Neural cell (in vitro differentiated cells): ENCODE measurements around the gene KIF21B. TPM values are rescaled to one million over a fixed set of nuclear protein-coding genes. Genes with fewer than 3 reads are reported as not detected.

ENCODE experiments used
- H2AFZ ChIP-seq: fragments of 200-600, 300-800 bp; sonication (generic), shearing (Covaris generic); 2 replicates; pipeline ENCODE4 v1.6.0; 2014; ENCODE audit warnings: low read depth, mild to moderate bottlenecking, antibody characterized with exemption, low read length, moderate library complexity
- H3F3A ChIP-seq: fragments of 200-600 bp; shearing (Covaris generic); 2 replicates; pipeline ENCODE4 v1.6.1; 2016; ENCODE audit warnings: mild to moderate bottlenecking, moderate library complexity, mixed read lengths, antibody characterized with exemption, low read length; ENCODE audit not compliant: insufficient read depth, poor library complexity, severe bottlenecking
- H3K27ac ChIP-seq: fragments of 200-600, 300-800 bp; sonication (generic), shearing (Covaris generic); 2 replicates; pipeline ENCODE4 v1.5.1; 2014; ENCODE audit warnings: mild to moderate bottlenecking, low read length, moderate library complexity
- H3K27me3 ChIP-seq: fragments of 300-800, 200-600 bp; sonication (generic), shearing (Covaris generic); 2 replicates; pipeline ENCODE4 v1.6.0; 2014; ENCODE audit warnings: mild to moderate bottlenecking, low read depth, low read length, moderate library complexity; ENCODE audit not compliant: insufficient read depth
- H3K36me3 ChIP-seq: fragments of 300-800, 200-600 bp; sonication (generic), shearing (Covaris generic); 2 replicates; pipeline ENCODE4 v1.5.1; 2014; ENCODE audit warnings: mild to moderate bottlenecking, antibody characterized with exemption, low read length, moderate library complexity; ENCODE audit not compliant: insufficient read depth
- H3K4me2 ChIP-seq: fragments of 300-800, 200-600 bp; sonication (generic), shearing (Covaris generic); 2 replicates; pipeline ENCODE4 v1.6.0; 2014; ENCODE audit warnings: mild to moderate bottlenecking, low read length
- H3K4me3 ChIP-seq: fragments of 300-800, 200-600 bp; sonication (generic), shearing (Covaris generic); 2 replicates; pipeline ENCODE4 v1.5.1; 2014; ENCODE audit warnings: mild to moderate bottlenecking, low read length, moderate library complexity
- H3K79me2 ChIP-seq: fragments of 200-600 bp; shearing (Covaris generic); replicated peaks from 2 replicates; pipeline ENCODE4 v1.6.0; 2014; ENCODE audit warnings: mild to moderate bottlenecking, low read length, moderate library complexity; ENCODE audit not compliant: insufficient read depth
- H3K9ac ChIP-seq: fragments of 300-800, 200-600 bp; sonication (generic), shearing (Covaris generic); 2 replicates; pipeline ENCODE4 v1.6.1; 2016; ENCODE audit warnings: mild to moderate bottlenecking, low read length, mixed read lengths
- H3K9me2 ChIP-seq: fragments of 200-600 bp; shearing (Covaris generic); 2 replicates; pipeline ENCODE4 v1.6.1; 2016; ENCODE audit warnings: mild to moderate bottlenecking, low read length, mixed read lengths; ENCODE audit not compliant: insufficient read depth
- H3K9me3 ChIP-seq: fragments of 200-600, 300-800 bp; sonication (generic), shearing (Covaris generic); 2 replicates; pipeline ENCODE4 v1.6.1; 2016; ENCODE audit warnings: mild to moderate bottlenecking, mixed run types, low read length, moderate library complexity, mixed read lengths
- H4K20me1 ChIP-seq: fragments of 200-600 bp; shearing (Covaris generic); 2 replicates; pipeline ENCODE4 v1.6.1; 2016; ENCODE audit warnings: mild to moderate bottlenecking, mixed run types; ENCODE audit not compliant: insufficient read depth
- EP300 ChIP-seq: fragments of 450-650 bp; conservative IDR thresholded peaks from 2 replicates; pipeline ENCODE4 v1.6.1; 2014; ENCODE audit warnings: antibody characterized with exemption, mild to moderate bottlenecking, moderate library complexity; ENCODE audit not compliant: poor library complexity, severe bottlenecking
- EZH2 ChIP-seq: fragments of 200-600, 300-800 bp; shearing (Covaris generic), sonication (generic); IDR thresholded peaks from 2 replicates; pipeline ENCODE4 v1.6.1; 2014; ENCODE audit warnings: antibody characterized with exemption, low read length, borderline replicate concordance, mild to moderate bottlenecking; ENCODE audit not compliant: insufficient read depth, poor library complexity, severe bottlenecking
- MXI1 ChIP-seq: fragments of 450-650 bp; conservative IDR thresholded peaks from 2 replicates; pipeline ENCODE4 v1.6.1; 2014; ENCODE audit warnings: antibody characterized with exemption, mild to moderate bottlenecking; ENCODE audit not compliant: poor library complexity, severe bottlenecking
- POLR2AphosphoS5 ChIP-seq: IDR thresholded peaks from 2 replicates; pipeline ENCODE4 v1.6.1; 2012
- RAD21 ChIP-seq: fragments of 450-650 bp; conservative IDR thresholded peaks from 2 replicates; pipeline ENCODE4 v1.6.1; 2014; ENCODE audit warnings: antibody characterized with exemption, mild to moderate bottlenecking, moderate library complexity
- SMC3 ChIP-seq: fragments of 450-650 bp; conservative IDR thresholded peaks from 2 replicates; pipeline ENCODE4 v1.6.1; 2014; ENCODE audit warnings: antibody characterized with exemption, mild to moderate bottlenecking, moderate library complexity; ENCODE audit not compliant: poor library complexity
- TAF1 ChIP-seq: IDR thresholded peaks from 2 replicates; pipeline ENCODE4 v1.6.1; 2012; ENCODE audit warnings: low read depth
- polyA plus RNA-seq: library from polyadenylated mRNA; depleted of rRNA; stranded (reverse); fragments of >200 nt; gene quantifications from 2 replicates; pipeline ENCODE4 v1.2.3, GENCODE V29; 2014
- TF ChIP-seq, protein P1 (sequence below): fragments of 450-650 bp; IDR thresholded peaks from 2 replicates; pipeline ENCODE4 v1.5.1; 2014; ENCODE audit warnings: antibody characterized with exemption, mild to moderate bottlenecking, moderate library complexity; ENCODE audit not compliant: poor library complexity, severe bottlenecking
- TF ChIP-seq, protein P2 (sequence below): IDR thresholded peaks from 2 replicates; pipeline ENCODE4 v1.6.1; 2012; ENCODE audit warnings: borderline replicate concordance

KIF21B gene
- polyA plus RNA-seq, 1 donor from 2014 or later = 53.7 TPM

DNA sequence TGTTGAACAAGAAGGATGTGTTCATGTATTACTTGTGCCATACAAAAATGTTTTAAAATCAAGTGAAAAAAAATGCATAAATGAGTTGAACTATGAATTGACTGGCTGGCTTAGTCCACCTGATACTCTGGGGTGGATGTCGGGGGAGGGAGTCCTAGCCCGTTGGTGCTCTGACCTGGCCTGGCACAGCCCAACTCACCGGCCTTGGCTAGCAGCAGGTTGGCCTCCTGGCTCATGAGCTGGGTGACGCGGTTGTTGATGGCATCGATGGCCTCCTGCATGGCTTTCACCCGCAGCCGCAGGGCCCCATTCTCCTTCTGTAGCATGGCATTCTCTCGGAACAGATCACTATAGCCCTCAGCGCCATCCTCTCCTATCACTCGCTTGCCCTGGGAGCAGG lies 21.6 kb downstream of the KIF21B start:
- H3K27me3 ChIP-seq = no peaks in the 10 kb centered on the region
- no peak overlapping the region for H3K9ac ChIP-seq
- no peak for TF ChIP-seq TAF1
- TF ChIP-seq SMC3 = no peak
- no peak for TF ChIP-seq RAD21
- TF ChIP-seq POLR2AphosphoS5 = no peak
- TF ChIP-seq MXI1 = no peak
- TF ChIP-seq EP300 = no peak
- TF ChIP-seq, protein P1, sequence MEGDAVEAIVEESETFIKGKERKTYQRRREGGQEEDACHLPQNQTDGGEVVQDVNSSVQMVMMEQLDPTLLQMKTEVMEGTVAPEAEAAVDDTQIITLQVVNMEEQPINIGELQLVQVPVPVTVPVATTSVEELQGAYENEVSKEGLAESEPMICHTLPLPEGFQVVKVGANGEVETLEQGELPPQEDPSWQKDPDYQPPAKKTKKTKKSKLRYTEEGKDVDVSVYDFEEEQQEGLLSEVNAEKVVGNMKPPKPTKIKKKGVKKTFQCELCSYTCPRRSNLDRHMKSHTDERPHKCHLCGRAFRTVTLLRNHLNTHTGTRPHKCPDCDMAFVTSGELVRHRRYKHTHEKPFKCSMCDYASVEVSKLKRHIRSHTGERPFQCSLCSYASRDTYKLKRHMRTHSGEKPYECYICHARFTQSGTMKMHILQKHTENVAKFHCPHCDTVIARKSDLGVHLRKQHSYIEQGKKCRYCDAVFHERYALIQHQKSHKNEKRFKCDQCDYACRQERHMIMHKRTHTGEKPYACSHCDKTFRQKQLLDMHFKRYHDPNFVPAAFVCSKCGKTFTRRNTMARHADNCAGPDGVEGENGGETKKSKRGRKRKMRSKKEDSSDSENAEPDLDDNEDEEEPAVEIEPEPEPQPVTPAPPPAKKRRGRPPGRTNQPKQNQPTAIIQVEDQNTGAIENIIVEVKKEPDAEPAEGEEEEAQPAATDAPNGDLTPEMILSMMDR = no peak
- TF ChIP-seq, protein P2, sequence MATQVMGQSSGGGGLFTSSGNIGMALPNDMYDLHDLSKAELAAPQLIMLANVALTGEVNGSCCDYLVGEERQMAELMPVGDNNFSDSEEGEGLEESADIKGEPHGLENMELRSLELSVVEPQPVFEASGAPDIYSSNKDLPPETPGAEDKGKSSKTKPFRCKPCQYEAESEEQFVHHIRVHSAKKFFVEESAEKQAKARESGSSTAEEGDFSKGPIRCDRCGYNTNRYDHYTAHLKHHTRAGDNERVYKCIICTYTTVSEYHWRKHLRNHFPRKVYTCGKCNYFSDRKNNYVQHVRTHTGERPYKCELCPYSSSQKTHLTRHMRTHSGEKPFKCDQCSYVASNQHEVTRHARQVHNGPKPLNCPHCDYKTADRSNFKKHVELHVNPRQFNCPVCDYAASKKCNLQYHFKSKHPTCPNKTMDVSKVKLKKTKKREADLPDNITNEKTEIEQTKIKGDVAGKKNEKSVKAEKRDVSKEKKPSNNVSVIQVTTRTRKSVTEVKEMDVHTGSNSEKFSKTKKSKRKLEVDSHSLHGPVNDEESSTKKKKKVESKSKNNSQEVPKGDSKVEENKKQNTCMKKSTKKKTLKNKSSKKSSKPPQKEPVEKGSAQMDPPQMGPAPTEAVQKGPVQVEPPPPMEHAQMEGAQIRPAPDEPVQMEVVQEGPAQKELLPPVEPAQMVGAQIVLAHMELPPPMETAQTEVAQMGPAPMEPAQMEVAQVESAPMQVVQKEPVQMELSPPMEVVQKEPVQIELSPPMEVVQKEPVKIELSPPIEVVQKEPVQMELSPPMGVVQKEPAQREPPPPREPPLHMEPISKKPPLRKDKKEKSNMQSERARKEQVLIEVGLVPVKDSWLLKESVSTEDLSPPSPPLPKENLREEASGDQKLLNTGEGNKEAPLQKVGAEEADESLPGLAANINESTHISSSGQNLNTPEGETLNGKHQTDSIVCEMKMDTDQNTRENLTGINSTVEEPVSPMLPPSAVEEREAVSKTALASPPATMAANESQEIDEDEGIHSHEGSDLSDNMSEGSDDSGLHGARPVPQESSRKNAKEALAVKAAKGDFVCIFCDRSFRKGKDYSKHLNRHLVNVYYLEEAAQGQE = no peak
- TF ChIP-seq EZH2 = no peak
- H3K79me2 ChIP-seq = no peaks in the 10 kb centered on the region
- no peak overlapping the region for H3K27ac ChIP-seq
- no peaks in the 10 kb centered on the region for H3K9me3 ChIP-seq
- H3K4me3 ChIP-seq = no peak overlapping the region
- H2AFZ ChIP-seq = no peak overlapping the region
- no peaks in the 10 kb centered on the region for H4K20me1 ChIP-seq
- no peaks in the 10 kb centered on the region for H3K9me2 ChIP-seq
- peaks cover 25% of the 10 kb centered on the region for H3K36me3 ChIP-seq
- no peaks in the 10 kb centered on the region for H3F3A ChIP-seq
- no peak overlapping the region for H3K4me2 ChIP-seq

DNA sequence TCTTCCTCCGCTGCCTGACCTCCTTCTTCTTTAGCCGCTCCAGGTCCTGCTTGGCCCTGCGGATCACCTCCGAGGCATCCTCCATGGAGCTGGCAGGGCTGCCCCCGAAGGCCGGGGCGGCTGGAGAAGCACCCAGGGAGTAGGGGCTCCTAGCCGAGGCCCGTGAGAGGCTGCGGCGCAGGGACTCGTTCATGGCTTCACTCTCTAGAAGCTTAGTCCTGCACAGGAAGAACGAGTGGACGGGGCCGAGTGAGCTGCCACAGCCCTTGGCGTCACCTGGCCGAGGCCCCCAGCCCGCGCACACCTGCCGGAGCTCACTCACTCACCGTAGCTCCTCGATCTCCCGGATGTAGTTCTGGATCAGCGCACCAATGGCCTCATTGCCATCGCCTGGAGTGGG lies 23.1 kb downstream of the KIF21B start:
- Histone ChIP-seq H3K9me3 (no peaks in the 10 kb centered on the region), H3K36me3 (peaks cover 24% of the 10 kb centered on the region), H3K4me2 (no peak overlapping the region), H3K27ac (no peak overlapping the region), H3K9me2 (no peaks in the 10 kb centered on the region), H3F3A (no peaks in the 10 kb centered on the region), H3K27me3 (no peaks in the 10 kb centered on the region), H3K9ac (no peak overlapping the region), H2AFZ (no peak overlapping the region), H3K79me2 (no peaks in the 10 kb centered on the region), H3K4me3 (no peak overlapping the region), H4K20me1 (no peaks in the 10 kb centered on the region)
- TF ChIP-seq SMC3 (no peak), EZH2 (no peak), RAD21 (no peak)
- TF ChIP-seq, protein P2 = no peak
- TF ChIP-seq, protein P1 = no peak
